ENCODE results near the gene SLC22A6.

Gene SLC22A6

DNA sequence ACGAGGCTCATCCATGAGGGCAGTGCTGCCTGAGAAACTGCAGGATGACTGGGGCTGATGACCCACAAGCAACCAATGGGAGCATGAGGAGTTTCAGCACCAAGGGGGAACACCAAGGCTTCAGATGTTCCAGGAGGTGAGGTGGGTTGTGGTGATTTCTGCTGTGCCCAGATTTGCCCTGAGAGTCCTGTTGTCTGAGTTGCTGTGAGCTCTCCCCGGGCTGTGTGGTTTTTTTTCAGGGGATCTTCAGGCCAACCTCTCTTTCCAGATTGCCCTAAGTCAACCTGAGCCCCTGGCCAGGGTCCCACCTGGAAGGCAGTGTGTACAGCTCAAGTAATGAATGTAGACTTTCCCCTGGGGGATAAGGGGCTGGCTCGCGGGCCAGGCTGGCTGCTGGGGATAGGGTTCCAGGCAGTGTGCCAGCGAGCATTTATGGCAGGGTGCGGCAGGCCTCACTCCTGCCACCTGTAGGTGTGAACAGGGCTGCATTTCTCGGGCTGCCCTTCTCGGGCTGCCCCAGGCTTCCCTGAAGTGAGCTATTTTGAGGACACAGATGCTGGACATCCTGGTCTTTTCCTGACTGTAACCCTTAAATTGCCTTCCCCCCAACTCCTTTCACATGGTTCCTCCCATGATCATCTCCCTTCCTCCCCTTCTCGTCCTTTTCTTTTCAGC lies 9.8 kb downstream of the SLC22A6 start:
- no peak for DNase-seq (ENCODE audit: low read depth)

DNA sequence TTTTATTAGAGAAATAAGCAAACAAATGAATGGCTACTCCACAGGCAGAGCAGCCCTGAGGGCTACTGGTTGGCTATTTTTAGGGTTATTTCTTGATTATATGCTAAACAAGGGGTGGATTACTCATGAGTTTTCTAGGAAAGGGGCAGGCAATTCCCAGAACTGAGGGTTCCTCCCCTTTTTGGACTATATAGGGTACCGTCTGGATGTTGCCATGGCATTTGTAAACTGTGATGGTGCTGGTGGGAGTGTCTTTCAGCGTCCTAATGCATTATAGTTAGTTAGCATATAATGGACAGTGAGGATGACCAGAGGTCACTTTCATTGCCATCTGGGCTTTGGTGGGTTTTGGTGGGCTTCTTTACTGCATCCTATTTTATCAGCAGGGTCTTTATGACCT lies 19.2 kb downstream of the SLC22A6 start:
- no peak overlapping the region for H3K4me3 ChIP-seq (ENCODE audit: control insufficient read depth, low read depth, low read length)
- no peak for DNase-seq (ENCODE audit: low read depth)
- no peak for TF ChIP-seq CTCF (IDR thresholded peaks at IDR 0.05; ENCODE audit: control insufficient read depth, insufficient read depth, low read depth, low read length, missing control alignments)

More for the DNA sequence above, 9.8 kb downstream of the SLC22A6 start:
- no peak overlapping the region for H3K4me3 ChIP-seq (ENCODE audit: control insufficient read depth, low read depth, low read length)
- peak; percentile 31 for TF ChIP-seq CTCF (IDR thresholded peaks at IDR 0.05; ENCODE audit: control insufficient read depth, insufficient read depth, low read depth, low read length, missing control alignments)

DNA sequence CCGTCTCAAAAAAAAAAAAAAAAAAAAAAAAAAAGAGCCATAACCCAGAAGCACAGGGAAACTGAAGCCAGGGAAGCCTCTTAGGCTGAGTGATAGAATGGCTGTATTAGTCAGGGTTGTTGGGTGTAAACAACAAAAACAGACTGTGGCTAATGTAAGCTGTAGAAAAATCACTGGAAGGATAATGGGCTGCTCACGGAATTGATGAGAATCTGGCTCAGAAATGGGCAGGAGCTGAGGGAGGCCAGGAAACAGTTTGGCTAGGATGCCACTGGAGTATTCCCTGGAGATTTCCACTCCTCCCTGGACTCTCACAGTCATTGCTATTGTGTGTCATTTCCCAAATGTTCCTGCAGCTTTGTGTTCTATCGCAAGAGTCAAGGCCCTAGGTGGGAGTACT lies 22.4 kb downstream of the SLC22A6 start:
- no peak for DNase-seq (ENCODE audit: low read depth)
- no peak overlapping the region for H3K4me3 ChIP-seq (ENCODE audit: control insufficient read depth, low read depth, low read length)
- TF ChIP-seq CTCF (IDR thresholded peaks at IDR 0.05; ENCODE audit: control insufficient read depth, insufficient read depth, low read depth, low read length, missing control alignments): no peak

GRCh38 chr11:62961017-62961570 lies 23.7 kb downstream of the SLC22A6 start:
- no peak for DNase-seq (ENCODE audit: low read depth)
- no peak for TF ChIP-seq CTCF (IDR thresholded peaks at IDR 0.05; ENCODE audit: control insufficient read depth, insufficient read depth, low read depth, low read length, missing control alignments)
- no peak overlapping the region for H3K4me3 ChIP-seq (ENCODE audit: control insufficient read depth, low read depth, low read length)

GRCh38 chr11:62959422-62959980 lies 25.3 kb downstream of the SLC22A6 start:
- DNase-seq (ENCODE audit: low read depth): no peak
- TF ChIP-seq CTCF (IDR thresholded peaks at IDR 0.05; ENCODE audit: control insufficient read depth, insufficient read depth, low read depth, low read length, missing control alignments): no peak
- no peak overlapping the region for H3K4me3 ChIP-seq (ENCODE audit: control insufficient read depth, low read depth, low read length)

GRCh38 chr11:62958547-62959421 lies 26.0 kb downstream of the SLC22A6 start:
- DNase-seq (ENCODE audit: low read depth): no peak
- no peak overlapping the region for H3K4me3 ChIP-seq (ENCODE audit: control insufficient read depth, low read depth, low read length)
- TF ChIP-seq CTCF (IDR thresholded peaks at IDR 0.05; ENCODE audit: control insufficient read depth, insufficient read depth, low read depth, low read length, missing control alignments): no peak

All from AG09309 (cell line).